PC-3 (cell line): ENCODE data around the gene BTBD2. TPM values are rescaled to one million over a fixed set of nuclear protein-coding genes. Genes with fewer than 3 reads are reported as not detected.

ENCODE experiments used
- ATAC-seq: fragments of 200-7000 bp; cut with Tn5 transposase; 2 replicates; pipeline ENCODE4 v1.9.1; 2020; ENCODE audit warnings: mild to moderate bottlenecking, moderate library complexity
- BruUV-seq: library from RNA; stranded (reverse); fragments of 400-500 nt; replicated peaks from 2 replicates; lab custom pipeline; 2021; lab: Mats Ljungman, UMichigan
- CTCF ChIA-PET: fragments of 300-600 bp; sonication (Branson Sonifier 250); formaldehyde crosslinking; loops from one replicate; lab custom pipeline; 2022; ENCODE audit warnings: antibody characterized with exemption; lab: Charles Lee
- POLR2A ChIA-PET: fragments of 300-600 bp; sonication (Branson Sonifier 250); formaldehyde crosslinking; loops from one replicate; lab custom pipeline; 2022; ENCODE audit warnings: antibody characterized with exemption; ENCODE audit not compliant: unreplicated experiment; lab: Charles Lee
- DNase-seq: peaks from one replicate; pipeline ENCODE4 v3.0.0-alpha.2; 2015
- H2AFZ ChIP-seq: fragments of 300-600 bp; sonication (generic); 2 replicates; pipeline ENCODE4 v1.6.0; 2016; ENCODE audit warnings: antibody characterized with exemption, low read length
- H3F3A ChIP-seq: fragments of 300-600 bp; sonication (generic); one replicate; pipeline ENCODE4 v1.6.0; 2017; ENCODE audit warnings: antibody characterized with exemption, low read length, control low read depth, mild to moderate bottlenecking; ENCODE audit not compliant: unreplicated experiment
- H3K27ac ChIP-seq: fragments of 300-600 bp; sonication (generic); 2 replicates; pipeline ENCODE4 v1.5.1; 2016; ENCODE audit warnings: mild to moderate bottlenecking, low read length
- H3K27me3 ChIP-seq: fragments of 300-600 bp; sonication (generic); 2 replicates; pipeline ENCODE4 v1.6.1; 2016; ENCODE audit warnings: low read length, mixed read lengths
- H3K36me3 ChIP-seq: fragments of 300-600 bp; sonication (generic); 2 replicates; pipeline ENCODE4 v1.6.1; 2016; ENCODE audit warnings: low read depth, mixed run types, low read length, mixed read lengths
- H3K4me1 ChIP-seq: fragments of 300-600 bp; sonication (generic); 2 replicates; pipeline ENCODE4 v1.5.1; 2016; ENCODE audit warnings: low read length; ENCODE audit not compliant: insufficient read depth
- H3K4me2 ChIP-seq: fragments of 300-600 bp; sonication (generic); 2 replicates; pipeline ENCODE4 v1.6.0; 2016; ENCODE audit warnings: low read length
- H3K4me3 ChIP-seq: fragments of 300-600 bp; sonication (generic); 2 replicates; pipeline ENCODE4 v1.5.1; 2016; ENCODE audit warnings: mild to moderate bottlenecking, low read length, mixed read lengths
- H3K79me2 ChIP-seq: fragments of 300-600 bp; sonication (generic); 2 replicates; pipeline ENCODE4 v1.6.1; 2017; ENCODE audit warnings: low read length, mixed read lengths
- H3K9ac ChIP-seq: fragments of 300-600 bp; sonication (generic); 2 replicates; pipeline ENCODE4 v1.6.0; 2016; ENCODE audit warnings: mild to moderate bottlenecking, low read length
- H3K9me2 ChIP-seq: fragments of 300-600 bp; sonication (generic); replicated peaks from 2 replicates; pipeline ENCODE4 v1.6.1; 2016; ENCODE audit warnings: mixed run types, low read length, mixed read lengths
- H3K9me3 ChIP-seq: fragments of 300-600 bp; sonication (generic); 2 replicates; pipeline ENCODE4 v1.6.1; 2016; ENCODE audit warnings: low read length, mixed read lengths
- H4K20me1 ChIP-seq: fragments of 300-600 bp; sonication (generic); 2 replicates; pipeline ENCODE4 v1.6.1; 2016; ENCODE audit warnings: low read length, mixed read lengths
- CTCF ChIP-seq: fragments of 300-600 bp; sonication (generic); conservative IDR thresholded peaks from 2 replicates; pipeline ENCODE4 v1.5.1; 2017; ENCODE audit warnings: antibody characterized with exemption, low read depth, mild to moderate bottlenecking, low read length
- EZH2 ChIP-seq: fragments of 300-600 bp; sonication (generic); IDR thresholded peaks from one replicate; pipeline ENCODE4 v1.6.1; 2017; ENCODE audit warnings: antibody characterized with exemption, mild to moderate bottlenecking, low read length; ENCODE audit not compliant: unreplicated experiment
- EZH2phosphoT487 ChIP-seq: fragments of 300-600 bp; sonication (generic); IDR thresholded peaks from 2 replicates; pipeline ENCODE4 v1.6.1; 2018; ENCODE audit warnings: mild to moderate bottlenecking, antibody characterized with exemption, low read length, borderline replicate concordance
- intact Hi-C: fragments of 100-400 bp; cut with micrococcal nuclease; formaldehyde crosslinking; loops from 2 replicates; pipeline ENCODE4 v1.9.0; 2023
- total RNA-seq: library from RNA; depleted of rRNA; stranded (reverse); fragments of >200 nt; gene quantifications from 2 replicates; pipeline ENCODE4 v1.2.3, GENCODE V29; 2014

BTBD2 gene
- total RNA-seq, 1 experiment from 2014 or later = 72.0 TPM

- H3K27me3 ChIP-seq = no peaks in the 10 kb centered on the region
- no peak overlapping the region for H3K4me3 ChIP-seq
- no peak for ATAC-seq
- H3K9me3 ChIP-seq = no peaks in the 10 kb centered on the region
- no peak for DNase-seq
- H3K9ac ChIP-seq = no peak overlapping the region
- BruUV-seq = no TSS peak
- no peaks in the 10 kb centered on the region for H3F3A ChIP-seq
- no peak for TF ChIP-seq CTCF
- no peak for TF ChIP-seq EZH2
- TF ChIP-seq EZH2phosphoT487 = no peak
- H3K4me1 ChIP-seq = peaks cover 8% of the 10 kb centered on the region
- H3K36me3 ChIP-seq = no peaks in the 10 kb centered on the region
- H2AFZ ChIP-seq = no peak overlapping the region
- H4K20me1 ChIP-seq = no peaks in the 10 kb centered on the region
- no peaks in the 10 kb centered on the region for H3K9me2 ChIP-seq
- no peak overlapping the region for H3K27ac ChIP-seq
- ChIA-PET POLR2A (no interaction called here), CTCF (no interaction called here)
- H3K4me2 ChIP-seq = no peak overlapping the region
- intact Hi-C loops = no loop called here
- no peaks in the 10 kb centered on the region for H3K79me2 ChIP-seq
Measured at GRCh38 chr19:2026770-2027169, 11.3 kb upstream of the BTBD2 start.

DNA sequence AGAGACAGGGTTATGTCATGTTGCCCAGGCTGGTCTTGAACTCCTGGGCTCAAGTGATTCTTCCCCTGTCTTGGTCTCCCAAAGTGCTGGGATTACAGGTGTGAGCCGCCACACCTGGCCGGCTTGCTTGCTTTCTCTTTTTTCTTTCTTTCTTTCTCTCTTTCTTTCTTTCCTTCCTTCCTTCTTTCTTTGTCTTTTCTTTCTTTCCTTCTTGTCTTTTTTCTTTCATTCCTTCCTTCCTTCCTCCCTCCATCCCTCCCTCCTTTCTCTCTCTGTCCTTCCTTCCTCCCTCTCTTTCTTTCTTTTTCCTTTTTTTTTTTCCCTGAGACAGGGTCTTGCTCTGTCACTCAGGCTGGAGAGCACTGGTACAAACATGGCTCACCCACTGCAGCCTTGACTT is 6.8 kb upstream of the BTBD2 start:
- ChIA-PET POLR2A (no interaction called here), CTCF (no interaction called here)
- no peak for DNase-seq
- Histone ChIP-seq H3K4me3 (no peak overlapping the region), H3K9me2 (no peaks in the 10 kb centered on the region), H2AFZ (no peak overlapping the region), H3K27ac (no peak overlapping the region), H3K9me3 (no peaks in the 10 kb centered on the region), H3K79me2 (no peaks in the 10 kb centered on the region), H3K9ac (no peak overlapping the region), H3K4me2 (no peak overlapping the region), H3F3A (no peaks in the 10 kb centered on the region), H3K27me3 (no peaks in the 10 kb centered on the region), H4K20me1 (no peaks in the 10 kb centered on the region), H3K4me1 (no peaks in the 10 kb centered on the region), H3K36me3 (no peaks in the 10 kb centered on the region)
- intact Hi-C loops = no loop called here
- TF ChIP-seq CTCF (no peak), EZH2phosphoT487 (no peak), EZH2 (no peak)
- ATAC-seq = no peak
- no TSS peak for BruUV-seq

- TF ChIP-seq EZH2 = no peak
- no peak for TF ChIP-seq EZH2phosphoT487
- no peak for TF ChIP-seq CTCF
- ATAC-seq (no peak), DNase-seq (no peak)
- POLR2A ChIA-PET = no interaction called here
- no peaks in the 10 kb centered on the region for H3K9me2 ChIP-seq
- H3F3A ChIP-seq = no peaks in the 10 kb centered on the region
- H3K9ac ChIP-seq = no peak overlapping the region
- no peak overlapping the region for H3K4me3 ChIP-seq
- no peaks in the 10 kb centered on the region for H3K79me2 ChIP-seq
- H3K27me3 ChIP-seq = no peaks in the 10 kb centered on the region
- CTCF ChIA-PET = interaction anchor here (0.6 kb wide), 1 partner anchor 481 kb away, joined by 5 read pairs; no protein-coding TSS in a partner anchor
- H4K20me1 ChIP-seq = no peaks in the 10 kb centered on the region
- H3K4me1 ChIP-seq = no peaks in the 10 kb centered on the region
- H2AFZ ChIP-seq = no peak overlapping the region
- intact Hi-C loops = no loop called here
- no peak overlapping the region for H3K27ac ChIP-seq
- BruUV-seq = no TSS peak
- H3K9me3 ChIP-seq = no peaks in the 10 kb centered on the region
- H3K4me2 ChIP-seq = no peak overlapping the region
- H3K36me3 ChIP-seq = no peaks in the 10 kb centered on the region
Measured at GRCh38 chr19:2021453-2022140, 6.1 kb upstream of the BTBD2 start.
